NCI-H128 (cell line): ENCODE measurements around the gene TNNT2.

Experiments
- DNase-seq: peaks from one replicate; lab custom pipeline; 2025; ENCODE audit not compliant: unreplicated experiment; lab: John Stamatoyannopoulos, UW

TNNT2 gene

DNA sequence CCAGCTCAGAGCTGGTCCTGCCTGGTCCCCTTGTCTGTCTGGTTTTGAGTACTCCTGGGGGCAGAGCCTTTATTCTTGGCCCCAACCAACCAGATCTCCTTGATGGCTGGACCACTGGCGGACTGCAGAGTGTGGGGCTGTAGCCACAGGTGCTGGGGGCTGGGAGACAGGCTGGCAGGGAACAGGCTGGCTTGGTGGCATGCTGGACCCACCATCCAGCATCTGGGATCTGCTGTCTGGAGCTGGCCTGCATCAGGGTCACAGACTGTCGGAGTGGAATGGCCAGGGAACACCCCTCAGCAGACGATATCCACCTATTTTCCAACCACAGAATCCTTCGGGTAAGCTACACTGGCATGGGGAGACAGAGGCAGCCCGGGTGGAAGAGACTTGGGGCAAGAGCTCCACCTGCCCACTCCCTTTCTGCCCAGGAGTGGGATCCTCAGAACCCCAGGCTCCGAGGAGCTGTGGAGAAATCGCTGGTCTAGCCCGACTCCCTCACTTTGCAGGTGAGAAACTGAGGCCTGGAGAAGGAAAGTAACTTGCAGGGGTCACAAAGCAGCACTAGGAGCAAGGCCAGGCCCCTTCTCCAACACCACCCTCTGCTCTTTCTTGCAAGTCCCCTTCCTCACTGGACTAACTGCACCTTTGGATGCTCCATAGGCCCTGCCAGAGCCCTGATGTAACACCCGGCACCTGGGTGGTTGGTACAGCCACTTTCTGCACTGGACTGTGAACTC is 40.6 kb downstream of the TNNT2 start:
- no peak for DNase-seq

DNA sequence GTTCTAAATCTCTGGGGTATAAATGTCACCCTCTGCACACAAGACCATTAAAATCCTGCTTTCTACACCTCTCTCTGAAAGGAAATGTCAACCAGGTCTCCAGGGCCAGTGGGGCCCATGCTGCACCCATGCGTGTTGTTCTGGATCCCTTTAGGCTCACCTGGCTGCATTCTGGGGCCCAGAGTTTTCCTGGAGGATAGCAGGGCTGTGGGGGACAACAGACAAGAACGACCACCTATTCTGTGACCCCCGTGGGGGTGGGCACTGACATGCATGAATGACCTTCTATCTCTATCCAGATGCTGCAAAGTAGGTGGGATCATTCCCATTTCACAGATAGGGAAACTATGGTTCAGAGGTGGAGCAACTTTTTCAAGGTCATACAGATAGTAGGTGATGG is 41.6 kb downstream of the TNNT2 start:
- no peak for DNase-seq

DNA sequence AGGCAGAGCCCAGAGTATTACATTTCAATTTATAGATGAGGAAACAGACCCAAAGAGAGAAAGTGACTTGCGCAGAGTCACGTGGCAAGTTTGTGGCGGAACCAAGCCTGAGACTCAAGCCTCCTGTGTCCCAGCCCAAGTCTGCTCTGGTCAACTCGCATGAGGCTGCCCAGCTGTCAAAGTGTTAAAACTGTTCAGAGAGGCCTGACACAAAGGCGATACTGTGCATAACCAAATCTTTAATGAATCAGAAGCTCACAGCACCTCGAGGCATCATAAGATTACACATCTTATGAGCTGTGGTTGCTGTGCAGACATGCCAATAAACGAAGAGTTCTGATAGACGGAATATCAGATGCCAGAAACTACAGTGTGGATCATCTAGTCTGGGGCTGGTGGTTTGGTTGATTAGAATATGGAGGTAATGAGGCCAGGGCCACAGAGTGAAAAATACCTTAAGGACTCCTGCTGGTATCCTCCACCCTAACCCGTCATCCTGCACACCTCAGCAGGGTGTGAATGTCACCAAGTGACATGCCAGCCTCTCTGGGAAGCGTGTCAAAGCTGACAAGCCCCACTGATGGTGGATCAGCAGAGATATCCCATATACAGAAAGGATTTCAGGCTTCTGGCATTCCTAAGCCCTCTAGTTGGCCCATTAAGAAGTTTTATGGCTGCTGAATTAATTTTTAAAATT is 42.2 kb downstream of the TNNT2 start:
- no peak for DNase-seq

DNA sequence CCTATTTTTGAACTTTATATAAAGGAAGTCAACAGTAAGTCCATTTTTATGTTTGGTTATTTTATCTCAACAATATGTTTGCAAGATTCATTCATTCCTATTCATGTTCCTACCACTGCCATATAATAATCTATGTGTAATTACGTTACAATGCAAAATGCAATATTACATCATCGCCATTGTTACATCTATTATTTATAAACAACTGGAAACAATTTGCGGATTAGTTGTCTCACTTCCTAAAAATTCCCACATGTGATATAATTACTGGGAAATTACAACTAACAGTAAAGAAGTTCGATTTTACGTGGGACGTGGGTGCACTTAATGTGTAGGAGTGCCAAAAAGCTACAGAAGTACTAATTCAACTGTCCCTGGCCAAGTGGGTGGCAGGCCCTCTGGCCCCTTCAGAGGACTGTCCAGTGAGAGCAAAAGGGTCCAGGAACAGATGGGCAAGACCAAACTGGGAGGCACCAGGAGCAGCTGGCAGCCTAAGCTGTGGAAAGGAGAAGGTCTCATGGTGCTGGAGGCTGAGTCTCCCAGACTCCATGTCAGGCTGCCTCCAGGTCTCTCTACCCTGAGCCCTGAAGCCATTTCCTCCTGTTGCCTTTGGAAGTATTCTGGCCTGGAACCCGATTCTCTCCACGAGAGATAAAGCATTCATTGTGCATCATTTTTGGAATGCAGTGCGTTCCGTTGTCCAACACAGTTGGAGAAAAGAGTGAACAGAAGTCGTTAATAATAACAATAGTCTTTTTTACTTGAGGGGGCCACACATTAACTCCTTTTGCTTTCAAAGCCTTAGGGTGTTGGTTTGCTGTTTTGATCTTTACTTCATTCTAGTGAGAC is 42.9 kb downstream of the TNNT2 start:
- no peak for DNase-seq

DNA sequence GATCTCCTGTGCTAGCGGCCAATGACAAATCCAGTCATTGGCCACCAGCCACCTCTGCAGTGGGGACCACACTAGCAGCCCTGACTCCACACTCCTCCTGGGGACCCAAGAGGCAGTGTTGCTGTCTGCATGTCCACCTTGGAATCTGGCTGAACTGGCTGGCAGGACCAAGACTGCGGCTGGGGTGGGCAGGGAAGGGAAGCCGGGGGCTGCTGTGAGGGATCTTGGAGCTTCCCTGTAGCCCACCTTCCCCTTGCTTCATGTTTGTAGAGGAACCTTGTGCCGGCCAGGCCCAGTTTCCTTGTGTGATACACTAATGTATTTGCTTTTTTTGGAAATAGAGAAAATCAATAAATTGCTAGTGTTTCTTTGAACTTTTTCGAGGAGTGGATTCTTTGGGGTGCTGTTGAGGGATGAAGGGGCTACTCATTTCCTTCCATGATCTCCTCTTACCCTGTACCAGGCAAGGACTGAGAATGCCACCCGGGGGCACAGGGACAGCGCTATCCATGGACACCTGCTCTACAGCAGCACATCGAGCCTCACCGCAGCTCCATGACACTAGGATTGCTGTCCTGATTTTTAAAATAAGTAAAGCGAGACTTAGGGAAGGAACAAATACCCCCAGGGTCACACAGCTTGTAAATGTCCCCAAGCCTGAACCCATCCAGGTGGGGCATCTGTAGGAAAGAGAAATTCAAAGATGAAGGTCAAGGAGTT is 44.7 kb downstream of the TNNT2 start:
- no peak for DNase-seq

DNA sequence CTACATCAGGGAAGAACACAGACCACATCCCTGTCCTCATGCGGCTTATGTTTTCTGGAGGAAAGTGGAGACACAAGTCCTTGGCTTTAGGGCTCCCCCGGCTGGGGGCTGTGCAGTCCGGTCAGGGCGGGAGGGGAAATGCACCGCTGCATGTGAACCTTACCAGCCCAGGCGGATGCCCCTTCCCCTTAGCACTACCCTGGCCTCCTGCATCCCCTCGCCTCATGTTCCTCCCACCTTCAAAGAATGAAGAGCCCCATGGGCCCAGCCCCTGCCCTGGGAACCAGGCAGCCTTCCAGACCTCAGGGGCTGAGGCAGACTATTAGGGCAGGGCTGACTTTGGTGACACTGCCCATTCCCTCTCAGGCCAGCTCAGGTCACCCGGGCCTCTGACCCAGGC is 45.5 kb downstream of the TNNT2 start:
- DNase-seq = no peak

DNA sequence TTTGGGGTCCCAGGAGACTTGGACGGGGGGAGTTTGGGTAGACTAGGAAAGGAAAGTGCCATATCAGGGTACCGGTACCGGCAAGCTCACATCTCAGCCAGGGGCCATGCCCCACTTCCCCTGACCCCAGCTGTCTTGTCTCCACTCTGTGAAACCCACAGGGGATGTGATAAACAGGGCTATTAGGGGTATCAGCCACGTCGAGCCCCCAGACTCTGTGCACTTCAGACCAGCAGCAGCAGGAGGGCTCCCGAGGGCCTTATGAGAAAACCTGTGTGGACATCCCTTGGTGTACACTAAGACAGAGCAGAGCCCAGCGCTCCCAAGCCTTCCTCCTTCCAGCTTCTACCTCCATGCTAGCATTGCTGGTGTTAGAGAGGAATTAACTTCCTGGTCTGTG is 46.3 kb downstream of the TNNT2 start:
- no peak for DNase-seq

DNA sequence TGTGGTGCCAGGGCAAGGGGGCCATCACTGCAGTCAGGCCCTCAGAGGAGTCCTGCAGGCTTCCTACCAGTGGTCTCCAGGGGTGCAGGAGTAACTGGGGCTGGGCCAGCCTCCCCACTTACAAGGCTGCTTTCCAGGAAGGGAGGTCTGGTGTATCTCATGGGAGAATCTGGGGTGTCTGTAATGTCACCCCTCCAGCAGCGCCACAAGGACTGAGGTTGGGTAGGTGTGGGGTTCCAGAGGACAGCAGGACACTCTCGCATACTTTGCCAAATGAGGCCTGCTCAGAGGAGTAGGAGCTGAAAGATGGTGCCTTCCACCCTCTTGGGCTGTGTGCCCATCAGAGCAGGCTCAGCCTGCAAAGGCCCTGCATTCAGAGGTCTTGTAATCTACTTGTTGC is 46.9 kb downstream of the TNNT2 start:
- no peak for DNase-seq

DNA sequence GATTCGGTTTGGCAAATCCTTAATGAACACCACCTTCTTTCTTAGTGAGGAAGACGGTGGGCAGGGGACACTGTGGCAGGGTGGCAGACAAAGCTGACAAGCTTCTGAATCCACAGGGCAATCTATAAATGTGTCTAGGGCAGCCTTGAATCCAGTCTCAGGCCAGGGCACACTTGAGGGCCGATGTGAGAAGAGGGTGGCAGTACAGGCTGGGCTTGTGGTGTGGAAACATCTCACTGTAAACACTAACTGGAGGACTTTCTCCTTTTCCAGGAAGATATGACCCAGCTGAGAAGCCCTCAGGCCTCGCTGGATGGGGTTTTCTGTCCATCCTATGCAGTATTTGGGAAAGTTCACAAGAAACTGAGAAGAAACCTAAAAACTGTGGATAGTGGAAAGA is 47.7 kb downstream of the TNNT2 start:
- DNase-seq = no peak

DNA sequence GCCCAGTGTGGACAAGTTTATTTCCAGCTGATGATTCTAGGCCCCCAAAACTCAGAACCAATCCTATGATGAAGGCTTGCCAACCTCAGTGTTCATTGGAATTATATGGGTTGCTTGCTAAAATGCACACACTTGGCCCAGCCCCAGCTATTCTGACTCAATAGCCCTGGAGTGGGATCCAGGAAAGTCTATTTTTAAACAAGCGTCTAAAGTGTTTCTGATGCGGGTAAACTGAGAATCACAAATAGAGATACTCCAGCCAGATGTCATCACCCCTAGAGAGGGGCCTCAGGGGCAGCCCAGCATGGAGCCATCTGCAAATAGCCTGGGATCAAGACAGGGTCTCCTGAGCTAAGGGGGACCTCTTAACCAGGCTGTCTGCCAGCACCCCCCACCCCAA is 48.2 kb downstream of the TNNT2 start:
- no peak for DNase-seq

DNA sequence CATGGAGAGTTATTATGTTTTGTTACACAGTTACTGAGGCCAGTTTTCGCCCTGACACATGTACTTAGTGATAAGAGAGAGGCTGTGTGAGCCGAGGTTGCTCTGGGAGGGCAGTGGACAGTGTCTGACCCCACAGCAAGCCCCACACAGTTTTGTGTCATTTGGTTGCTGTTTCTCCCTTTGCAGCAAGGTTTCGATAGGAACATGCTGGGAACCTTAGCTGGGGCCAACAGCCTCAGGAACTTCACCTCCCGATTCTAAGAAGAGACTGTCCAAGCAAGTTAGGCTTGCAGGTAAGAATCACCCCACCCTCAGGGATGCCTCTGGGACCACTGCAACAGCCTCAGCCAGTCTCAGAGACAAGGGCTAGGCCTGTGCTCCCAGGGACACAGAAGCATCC is 48.9 kb downstream of the TNNT2 start:
- no peak for DNase-seq

DNA sequence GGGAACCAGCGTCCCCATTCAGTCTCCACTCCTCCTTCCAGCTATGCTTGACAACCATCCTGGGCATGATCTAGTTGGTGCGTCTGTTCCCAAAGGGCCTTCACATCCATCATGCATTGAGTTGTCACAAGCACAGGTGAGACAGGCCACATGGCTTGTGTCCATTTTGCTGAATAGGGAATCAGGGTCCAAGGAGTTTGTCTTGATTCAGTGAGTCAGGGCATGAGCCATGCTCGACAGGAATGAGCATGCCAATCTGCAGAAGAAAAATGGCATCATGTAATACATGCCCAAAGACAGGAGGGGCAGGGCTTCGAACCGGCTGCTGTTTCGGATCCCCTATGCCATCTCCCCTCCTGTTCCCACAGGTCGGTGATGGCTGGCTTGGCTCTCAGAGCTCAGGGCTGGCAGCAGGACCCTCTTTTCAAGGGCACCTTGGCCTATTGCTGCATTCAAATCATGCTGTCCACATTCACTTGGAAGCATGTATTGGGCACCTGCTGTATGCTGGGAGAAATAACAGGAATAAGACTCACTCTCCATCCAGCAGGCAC is 49.7 kb downstream of the TNNT2 start:
- no peak for DNase-seq

DNA sequence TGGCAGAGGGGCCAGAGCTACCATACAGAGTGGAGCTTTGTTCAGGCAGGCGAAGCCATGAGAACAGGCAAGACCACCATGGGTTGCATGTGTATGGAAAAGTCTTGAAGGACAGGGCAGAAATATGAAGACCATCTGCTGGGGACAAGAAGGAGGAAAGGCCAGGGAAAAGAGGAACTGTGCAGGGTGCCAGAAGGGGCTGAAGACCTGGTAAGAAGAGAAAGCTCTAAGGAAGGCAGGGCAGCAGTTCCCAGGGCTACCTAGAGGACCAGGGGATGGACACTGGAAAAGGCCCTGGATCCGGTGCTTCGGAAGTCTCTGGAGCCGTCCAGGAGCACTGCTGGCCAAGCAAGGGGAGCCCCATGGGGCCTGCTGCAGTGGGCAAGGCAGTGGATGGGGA is 50.8 kb downstream of the TNNT2 start:
- no peak for DNase-seq

DNA sequence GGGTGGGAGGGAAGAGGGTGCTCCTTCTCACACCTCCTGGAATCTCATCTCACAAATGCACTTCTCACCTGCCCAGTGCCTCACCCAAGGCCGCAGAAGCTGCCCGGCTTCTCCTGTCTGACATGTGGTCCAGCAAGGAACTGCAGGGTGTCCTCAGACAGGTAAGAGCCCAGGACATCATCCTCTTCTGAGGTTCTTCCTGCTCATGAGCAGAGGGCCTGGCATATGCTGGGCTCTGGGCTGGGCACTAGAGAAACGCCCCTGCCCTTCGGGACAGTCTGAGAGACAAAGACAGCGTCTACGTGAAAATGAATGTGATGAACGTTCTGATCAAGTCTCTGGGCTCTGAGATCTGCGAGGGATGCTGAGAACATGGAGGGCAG is 51.8 kb downstream of the TNNT2 start:
- DNase-seq = no peak

DNA sequence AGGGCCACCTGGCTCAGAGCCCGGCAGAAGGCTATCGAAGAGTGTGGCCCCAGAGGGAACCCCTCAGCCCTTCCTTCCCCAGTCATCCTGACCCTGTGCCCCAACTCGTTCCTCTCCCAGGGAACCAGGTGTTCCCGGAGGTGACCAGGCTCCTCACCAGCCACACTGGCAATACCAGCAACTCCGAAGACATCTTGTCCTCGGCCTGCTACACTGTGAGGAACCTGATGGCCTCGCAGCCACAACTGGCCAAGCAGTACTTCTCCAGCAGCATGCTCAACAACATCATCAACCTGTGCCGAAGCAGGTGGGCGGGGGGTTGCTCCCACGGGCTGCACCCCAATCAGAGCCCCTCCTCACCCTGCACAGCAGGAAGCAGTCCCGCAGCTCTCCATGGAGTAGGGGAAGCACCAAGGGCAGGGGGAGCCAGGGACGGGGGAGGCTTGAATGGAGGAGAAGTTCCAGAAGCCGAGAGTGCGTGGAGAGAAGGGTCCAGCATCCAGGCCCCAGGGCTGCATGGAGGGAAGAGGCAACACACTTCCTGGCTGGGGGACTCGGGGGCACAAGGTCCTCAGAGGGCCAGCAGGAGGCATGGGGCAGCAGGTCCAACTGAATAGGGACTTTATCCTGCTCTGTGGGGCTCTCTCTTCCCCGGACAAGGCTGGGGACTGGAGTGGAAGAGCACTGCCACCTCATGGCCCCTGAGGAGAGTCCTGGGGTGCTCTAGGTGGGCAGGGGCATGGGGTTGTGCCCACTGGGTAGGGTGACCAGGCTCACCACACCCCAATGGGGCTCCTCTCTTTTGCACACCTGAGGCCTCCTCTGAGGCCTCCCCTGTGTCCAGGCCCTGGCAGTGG is 52.4 kb downstream of the TNNT2 start:
- DNase-seq = no peak

DNA sequence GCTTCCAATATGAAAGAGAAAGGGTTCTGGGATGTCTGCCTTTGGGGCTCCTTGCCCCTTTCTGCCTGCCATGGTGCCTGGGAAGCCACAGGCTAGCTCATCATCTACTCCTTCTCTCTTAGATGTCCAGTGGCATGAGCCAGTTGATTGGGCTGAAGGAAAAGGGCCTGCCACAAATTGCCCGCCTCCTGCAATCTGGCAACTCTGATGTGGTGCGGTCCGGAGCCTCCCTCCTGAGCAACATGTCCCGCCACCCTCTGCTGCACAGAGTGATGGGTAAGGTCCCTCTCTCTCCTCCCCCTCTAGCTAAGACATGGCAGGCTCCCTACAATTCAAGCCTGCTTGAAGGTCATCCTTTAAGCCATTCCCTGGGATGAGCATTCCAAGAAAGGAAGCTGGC is 53.2 kb downstream of the TNNT2 start:
- DNase-seq = no peak

DNA sequence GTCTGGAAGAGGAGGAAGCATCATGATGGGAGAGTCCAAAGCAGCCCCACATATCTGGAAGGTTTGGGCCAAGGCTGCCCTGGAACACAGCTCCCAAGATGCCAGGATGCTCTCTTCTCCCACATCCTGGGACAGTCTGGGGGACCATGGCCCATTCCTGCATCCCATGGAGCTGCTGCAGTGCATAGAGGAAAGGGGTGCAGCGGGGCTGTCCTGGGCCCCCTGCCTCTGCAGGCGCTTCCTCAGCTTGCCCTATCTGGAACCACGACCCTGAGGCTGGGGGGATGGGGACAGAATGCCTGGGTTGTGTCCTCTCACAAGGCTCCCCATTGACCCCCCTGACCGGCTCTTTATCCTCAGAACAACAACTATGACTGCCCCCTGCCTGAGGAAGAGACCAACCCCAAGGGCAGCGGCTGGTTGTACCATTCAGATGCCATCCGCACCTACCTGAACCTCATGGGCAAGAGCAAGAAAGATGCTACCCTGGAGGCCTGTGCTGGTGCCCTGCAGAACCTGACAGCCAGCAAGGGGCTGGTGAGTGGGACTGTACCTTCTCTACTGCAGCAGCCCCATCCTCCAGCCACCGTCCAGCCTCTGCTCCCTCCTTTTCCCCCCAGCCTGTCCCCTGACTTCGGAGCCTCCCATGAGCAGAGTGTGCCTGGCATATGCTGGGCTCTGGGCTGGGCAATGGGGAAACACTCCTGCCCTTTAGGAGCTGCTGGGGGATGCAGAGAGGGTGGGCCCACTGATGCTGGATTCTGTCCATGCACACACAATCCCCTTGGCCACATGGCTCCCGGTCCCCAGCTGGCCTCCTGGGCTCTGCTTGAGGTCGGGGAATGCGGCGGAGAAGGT is 54.6 kb downstream of the TNNT2 start:
- no peak for DNase-seq

DNA sequence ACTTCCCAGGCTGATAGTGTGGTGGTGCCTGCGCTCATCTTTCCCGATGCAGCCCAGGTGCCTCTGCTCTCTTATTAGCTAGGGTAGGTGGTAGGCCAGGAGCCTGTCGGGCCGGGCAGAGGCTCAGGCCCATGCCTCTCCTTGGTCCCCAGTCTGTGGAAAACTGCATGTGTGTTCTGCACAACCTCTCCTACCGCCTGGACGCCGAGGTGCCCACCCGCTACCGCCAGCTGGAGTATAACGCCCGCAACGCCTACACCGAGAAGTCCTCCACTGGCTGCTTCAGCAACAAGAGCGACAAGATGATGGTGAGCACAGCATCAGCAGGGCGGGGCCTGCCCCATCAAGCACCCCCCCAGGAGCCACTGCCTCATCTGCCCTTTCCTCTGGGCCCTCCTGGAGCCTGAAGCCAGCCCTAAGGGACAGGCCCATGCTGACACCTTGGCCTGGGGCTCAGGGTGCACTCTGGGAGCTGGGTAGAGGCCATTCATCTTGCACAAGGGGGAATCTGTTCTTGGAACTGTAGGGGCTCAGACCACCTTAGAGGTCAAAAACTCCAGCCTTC is 55.6 kb downstream of the TNNT2 start:
- DNase-seq = no peak
